Peyer's patch (tissue), 4 donors: ENCODE data around the gene HK3.

Source experiments
- POLR2A ChIP-seq, 2 donors: fragments of 450-650 bp; IDR thresholded peaks; one replicate each; pipeline ENCODE4 v1.5.1; 2017; ENCODE audit warnings: antibody characterized with exemption in 2 of 2, mild to moderate bottlenecking in 2 of 2, moderate library complexity in 2 of 2
- TF ChIP-seq, protein P1 (sequence below), 6 experiments: fragments of 450-650 bp in 4 of 6; fragments of 200-600 bp in 2 of 6; sonication (generic) in 1 of 6; IDR thresholded peaks; one replicate each; pipeline ENCODE4 v1.5.1; 2017 to 2019; ENCODE audit warnings: antibody characterized with exemption in 6 of 6, mild to moderate bottlenecking in 3 of 6, moderate library complexity in 1 of 6

DNA sequence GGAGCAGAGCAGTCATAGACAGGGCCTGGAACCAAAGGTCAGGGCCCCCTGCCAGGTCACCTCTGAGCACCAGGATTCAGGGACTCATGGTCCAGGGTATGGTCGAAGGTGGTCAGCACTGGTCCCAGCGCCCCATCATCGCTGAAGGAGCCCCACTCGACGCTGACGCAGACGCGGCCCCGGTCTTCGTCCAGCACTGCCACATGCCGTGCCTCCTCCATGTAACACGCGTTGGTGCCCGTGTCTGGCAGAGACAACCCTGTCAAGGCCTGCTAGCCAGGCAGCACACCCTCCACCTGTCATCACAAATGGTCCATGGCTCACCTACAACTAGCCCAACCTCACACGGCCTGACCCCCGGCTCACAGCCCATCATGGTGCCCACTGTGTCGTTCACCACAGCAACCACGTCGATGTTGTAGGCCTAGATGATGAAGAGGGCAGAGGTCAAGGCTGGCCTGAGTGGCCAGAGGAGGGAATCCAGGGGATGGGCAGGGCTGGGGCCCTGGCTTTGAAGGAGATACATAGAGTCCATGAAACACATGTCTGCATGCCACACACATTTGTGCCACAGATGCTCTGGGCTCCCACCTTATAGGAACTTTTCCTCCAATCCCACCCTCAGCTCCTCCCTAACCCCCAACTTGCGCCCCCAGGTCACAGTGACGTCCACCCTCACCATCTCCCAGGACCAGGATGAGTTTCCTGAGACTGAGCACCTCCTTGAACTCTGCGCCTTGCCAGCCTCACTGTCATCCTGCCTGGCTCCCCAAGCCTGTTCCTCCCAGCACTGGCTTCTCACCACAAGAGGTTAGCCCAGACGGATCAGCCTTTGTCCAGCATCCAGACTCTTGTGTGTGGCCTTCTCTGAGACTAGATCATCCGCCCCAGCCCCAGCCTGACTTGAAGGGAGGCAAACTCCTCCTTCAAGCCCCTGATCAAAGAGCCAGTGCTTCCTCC is 9.5 kb downstream of the HK3 start:
- TF ChIP-seq, protein P1, sequence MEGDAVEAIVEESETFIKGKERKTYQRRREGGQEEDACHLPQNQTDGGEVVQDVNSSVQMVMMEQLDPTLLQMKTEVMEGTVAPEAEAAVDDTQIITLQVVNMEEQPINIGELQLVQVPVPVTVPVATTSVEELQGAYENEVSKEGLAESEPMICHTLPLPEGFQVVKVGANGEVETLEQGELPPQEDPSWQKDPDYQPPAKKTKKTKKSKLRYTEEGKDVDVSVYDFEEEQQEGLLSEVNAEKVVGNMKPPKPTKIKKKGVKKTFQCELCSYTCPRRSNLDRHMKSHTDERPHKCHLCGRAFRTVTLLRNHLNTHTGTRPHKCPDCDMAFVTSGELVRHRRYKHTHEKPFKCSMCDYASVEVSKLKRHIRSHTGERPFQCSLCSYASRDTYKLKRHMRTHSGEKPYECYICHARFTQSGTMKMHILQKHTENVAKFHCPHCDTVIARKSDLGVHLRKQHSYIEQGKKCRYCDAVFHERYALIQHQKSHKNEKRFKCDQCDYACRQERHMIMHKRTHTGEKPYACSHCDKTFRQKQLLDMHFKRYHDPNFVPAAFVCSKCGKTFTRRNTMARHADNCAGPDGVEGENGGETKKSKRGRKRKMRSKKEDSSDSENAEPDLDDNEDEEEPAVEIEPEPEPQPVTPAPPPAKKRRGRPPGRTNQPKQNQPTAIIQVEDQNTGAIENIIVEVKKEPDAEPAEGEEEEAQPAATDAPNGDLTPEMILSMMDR (IDR thresholded peaks at IDR 0.05), result no peak
- TF ChIP-seq POLR2A (IDR thresholded peaks at IDR 0.05), result no peak
